HCT116 (cell line): ENCODE measurements around the gene ERLIN1. TPM values are rescaled to one million over a fixed set of nuclear protein-coding genes. Genes with fewer than 3 reads are reported as not detected.

Experiments
- ATAC-seq: fragments of 200-7000 bp; cut with Tn5 transposase; 2 replicates; pipeline ENCODE4 v1.9.1; 2020; ENCODE audit warnings: mild to moderate bottlenecking, moderate library complexity
- BruUV-seq: library from RNA; stranded (reverse); fragments of 400-500 nt; replicated peaks from 2 replicates; lab custom pipeline; 2021; lab: Mats Ljungman, UMichigan
- CTCF ChIA-PET: fragments of 300-600 bp; sonication (Branson Sonifier 250); formaldehyde crosslinking; loops from one replicate; lab custom pipeline; 2021; ENCODE audit warnings: antibody characterized with exemption; lab: Charles Lee
- POLR2A ChIA-PET: fragments of 300-600, 350-600 bp; sonication (Branson Sonifier 250); formaldehyde crosslinking; loops from one replicate; lab custom pipeline; 2021; ENCODE audit warnings: antibody characterized with exemption; lab: Charles Lee
- RAD21 ChIA-PET, 2 experiments: fragments of 300-600 bp; sonication (Branson Sonifier 250); formaldehyde crosslinking; loops; one replicate each; lab custom pipeline; 2023; ENCODE audit warnings: low total read pairs in 2 of 2; ENCODE audit not compliant: uncharacterized antibody in 2 of 2, unreplicated experiment in 2 of 2, low non-redundant PET in 1 of 2; lab: Charles Lee
- DNase-seq: peaks from one replicate; pipeline ENCODE4 v3.0.0-alpha.2; 2010; ENCODE audit warnings: low read depth, low spot score
- H2AFZ ChIP-seq: fragments of 200-600 bp; shearing (Covaris generic), sonication (generic); 2 replicates; pipeline ENCODE4 v1.6.1; 2017; ENCODE audit warnings: low read depth, mixed run types, mixed read lengths, antibody characterized with exemption, low read length; ENCODE audit not compliant: poor library complexity, severe bottlenecking
- H3K27ac ChIP-seq: 2 replicates; pipeline ENCODE4 v1.5.1; 2012; ENCODE audit warnings: low read depth, low read length
- H3K27me3 ChIP-seq: fragments of 200-600 bp; sonication (generic); 2 replicates; pipeline ENCODE4 v1.6.1; 2016; ENCODE audit warnings: mixed run types, low read length, mixed read lengths; ENCODE audit not compliant: insufficient read depth
- H3K36me3 ChIP-seq, 2 experiments: fragments of 200-500 bp in 1 of 2; fragments of 200-600 bp in 1 of 2; sonication (Bioruptor generic) in 1 of 2; sonication (generic) in 1 of 2; 2 replicates each; pipeline versions ENCODE4 v1.5.1 to v1.6.1; 2014 to 2016; ENCODE audit warnings: low read length in 2 of 2, inconsistent platforms in 1 of 2, mixed read lengths in 1 of 2, mixed run types in 1 of 2; ENCODE audit not compliant: insufficient read depth in 2 of 2, control insufficient read depth in 1 of 2
- H3K4me1 ChIP-seq, 2 experiments: fragments of 200-600 bp in 1 of 2; sonication (generic) in 1 of 2; 2 replicates each; pipeline versions ENCODE4 v1.5.1 to v1.6.1; 2012 to 2017; ENCODE audit warnings: low read length in 2 of 2, inconsistent platforms in 1 of 2, mild to moderate bottlenecking in 1 of 2, mixed read lengths in 1 of 2, mixed run types in 1 of 2, moderate library complexity in 1 of 2; ENCODE audit not compliant: insufficient read depth in 2 of 2, control insufficient read depth in 1 of 2
- H3K4me2 ChIP-seq: fragments of 200-600 bp; sonication (generic); 2 replicates; pipeline ENCODE4 v1.6.1; 2017; ENCODE audit warnings: mixed run types, low read length, mixed read lengths
- H3K4me3 ChIP-seq, 2 experiments: fragments of 200-600 bp in 1 of 2; sonication (generic) in 1 of 2; replicated peaks in 1 of 2; 2 replicates each; pipeline ENCODE4 v1.5.1; 2011 to 2016; ENCODE audit warnings: low read length in 2 of 2, control low read depth in 1 of 2, low read depth in 1 of 2, mild to moderate bottlenecking in 1 of 2, mixed read lengths in 1 of 2, mixed run types in 1 of 2
- H3K79me2 ChIP-seq: fragments of 200-600 bp; sonication (generic); 2 replicates; pipeline ENCODE4 v1.6.1; 2017; ENCODE audit warnings: mild to moderate bottlenecking, mixed run types, low read length, moderate library complexity, mixed read lengths; ENCODE audit not compliant: insufficient read depth
- H3K9ac ChIP-seq: fragments of 200-600 bp; sonication (generic); 2 replicates; pipeline ENCODE4 v1.6.1; 2016; ENCODE audit warnings: low read length, mixed read lengths
- H3K9me2 ChIP-seq: fragments of 200-600 bp; sonication (generic), shearing (Covaris generic); 2 replicates; pipeline ENCODE4 v1.6.1; 2017; ENCODE audit warnings: mixed run types, mild to moderate bottlenecking, moderate library complexity; ENCODE audit not compliant: insufficient read depth
- H3K9me3 ChIP-seq, 2 experiments: fragments of 200-500 bp in 1 of 2; fragments of 200-600 bp in 1 of 2; sonication (Bioruptor generic) in 1 of 2; sonication (generic) in 1 of 2; 2 replicates each; pipeline ENCODE4 v1.6.1; 2014 to 2017; ENCODE audit warnings: low read length in 2 of 2, mixed read lengths in 2 of 2, inconsistent platforms in 1 of 2, low read depth in 1 of 2, mild to moderate bottlenecking in 1 of 2, mixed run types in 1 of 2, moderate library complexity in 1 of 2; ENCODE audit not compliant: control insufficient read depth in 1 of 2, insufficient read depth in 1 of 2
- H4K20me1 ChIP-seq: fragments of 200-600 bp; sonication (generic), shearing (Covaris generic); 2 replicates; pipeline ENCODE4 v1.6.1; 2017; ENCODE audit warnings: mixed run types, mild to moderate bottlenecking, moderate library complexity; ENCODE audit not compliant: insufficient read depth
- CBX3 ChIP-seq: IDR thresholded peaks from 2 replicates; pipeline ENCODE4 v1.6.1; 2012; ENCODE audit warnings: low read depth
- CEBPB ChIP-seq: IDR thresholded peaks from 2 replicates; pipeline ENCODE4 v1.6.1; 2012; ENCODE audit warnings: low read depth
- EGR1 ChIP-seq: IDR thresholded peaks from 2 replicates; pipeline ENCODE4 v1.6.1; 2012; ENCODE audit warnings: low read depth
- ELF1 ChIP-seq: IDR thresholded peaks from 2 replicates; pipeline ENCODE4 v1.6.1; 2012; ENCODE audit warnings: low read depth, borderline replicate concordance
- EZH2 ChIP-seq: fragments of 200-600 bp; sonication (generic); IDR thresholded peaks from 2 replicates; pipeline ENCODE4 v1.6.1; 2017; ENCODE audit warnings: antibody characterized with exemption, mixed run types
- EZH2phosphoT487 ChIP-seq: fragments of 200-600 bp; IDR thresholded peaks from 2 replicates; pipeline ENCODE4 v1.6.1; 2018; ENCODE audit warnings: antibody characterized with exemption, borderline replicate concordance
- FOSL1 ChIP-seq: IDR thresholded peaks from 2 replicates; pipeline ENCODE4 v1.6.1; 2012; ENCODE audit warnings: low read depth
- JUND ChIP-seq: IDR thresholded peaks from 2 replicates; pipeline ENCODE4 v1.6.1; 2012
- POLR2A ChIP-seq: IDR thresholded peaks from 2 replicates; pipeline ENCODE4 v1.7.0; 2011; ENCODE audit warnings: borderline replicate concordance; ENCODE audit not compliant: insufficient read depth, insufficient read length; ENCODE audit errors: extremely low read depth
- REST ChIP-seq: IDR thresholded peaks from 2 replicates; pipeline ENCODE4 v1.6.1; 2012; ENCODE audit warnings: low read depth
- SIN3A ChIP-seq: IDR thresholded peaks from 2 replicates; pipeline ENCODE4 v1.6.1; 2012; ENCODE audit warnings: low read depth
- ZFX ChIP-seq: fragments of 450-650 bp; IDR thresholded peaks from 2 replicates; pipeline ENCODE4 v1.6.1; 2017
- intact Hi-C: fragments of 100-400 bp; cut with micrococcal nuclease; formaldehyde crosslinking; loops from 2 replicates; pipeline ENCODE4 v1.10.0; 2022
- total RNA-seq: library from RNA; stranded (reverse); gene quantifications from one replicate; pipeline ENCODE4 v1.2.1, GENCODE V29; 2021; ENCODE audit not compliant: unreplicated experiment
- TF ChIP-seq, protein P1 (sequence below): IDR thresholded peaks from 2 replicates; pipeline ENCODE4 v1.6.1; 2012
- TF ChIP-seq, protein P2 (sequence below): IDR thresholded peaks from 2 replicates; pipeline ENCODE4 v1.6.1; 2012

ERLIN1 gene
- total RNA-seq, 1 experiment from 2014 or later = 64.5 TPM

DNA sequence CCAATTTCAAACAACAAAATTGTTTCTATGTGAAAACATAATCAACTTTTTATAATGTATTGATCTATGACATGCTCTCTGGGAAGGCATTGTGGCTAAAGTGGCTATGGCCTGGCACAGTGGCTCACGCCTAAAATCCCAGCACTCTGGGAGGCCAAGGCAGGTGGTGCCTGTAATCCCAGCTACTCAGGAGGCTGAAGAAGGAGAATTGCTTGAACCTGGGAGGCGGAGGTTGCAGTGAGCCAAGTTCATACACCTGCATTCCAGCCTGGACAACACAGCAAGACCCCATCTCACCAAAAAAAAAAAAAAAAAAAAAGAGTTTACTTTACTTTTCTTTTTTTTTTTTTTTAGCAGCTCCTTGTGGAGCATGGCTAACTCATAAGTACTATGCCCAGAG lies 65.3 kb downstream of the ERLIN1 start:
- no peak overlapping the region for H3K4me2 ChIP-seq
- ChIA-PET RAD21 (no interaction called here), POLR2A (no interaction called here)
- no peak overlapping the region for H3K4me3 ChIP-seq
- no peaks in the 10 kb centered on the region for H3K4me1 ChIP-seq
- no TSS peak for BruUV-seq
- H3K27me3 ChIP-seq = no peaks in the 10 kb centered on the region
- DNase-seq = no peak
- H2AFZ ChIP-seq = no peak overlapping the region
- H4K20me1 ChIP-seq = no peaks in the 10 kb centered on the region
- H3K27ac ChIP-seq = no peak overlapping the region
- no peak for TF ChIP-seq EGR1
- no peak for TF ChIP-seq EZH2
- no peak for TF ChIP-seq JUND
- TF ChIP-seq REST = no peak
- no peak for TF ChIP-seq POLR2A
- TF ChIP-seq SIN3A = no peak
- no peak for TF ChIP-seq CEBPB
- TF ChIP-seq, protein P1, sequence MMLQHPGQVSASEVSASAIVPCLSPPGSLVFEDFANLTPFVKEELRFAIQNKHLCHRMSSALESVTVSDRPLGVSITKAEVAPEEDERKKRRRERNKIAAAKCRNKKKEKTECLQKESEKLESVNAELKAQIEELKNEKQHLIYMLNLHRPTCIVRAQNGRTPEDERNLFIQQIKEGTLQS = no peak
- TF ChIP-seq CBX3 = no peak
- no peak for TF ChIP-seq FOSL1
- TF ChIP-seq, protein P2, sequence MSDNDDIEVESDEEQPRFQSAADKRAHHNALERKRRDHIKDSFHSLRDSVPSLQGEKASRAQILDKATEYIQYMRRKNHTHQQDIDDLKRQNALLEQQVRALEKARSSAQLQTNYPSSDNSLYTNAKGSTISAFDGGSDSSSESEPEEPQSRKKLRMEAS = no peak
- TF ChIP-seq ELF1 = no peak
- TF ChIP-seq ZFX = no peak
- TF ChIP-seq EZH2phosphoT487 = no peak
- TF ChIP-seq, all 23 proteins: peak for 0
- Histone ChIP-seq H3K9me3 (no peaks in the 10 kb centered on the region), H3K79me2 (no peaks in the 10 kb centered on the region), H3K36me3 (no peaks in the 10 kb centered on the region), H3K9ac (no peak overlapping the region), H3K9me2 (no peaks in the 10 kb centered on the region)
- CTCF ChIA-PET = no interaction called here
- ATAC-seq = no peak
- intact Hi-C loops = no loop called here
